ENCODE results near the gene SETD3.

SETD3 gene

DNA sequence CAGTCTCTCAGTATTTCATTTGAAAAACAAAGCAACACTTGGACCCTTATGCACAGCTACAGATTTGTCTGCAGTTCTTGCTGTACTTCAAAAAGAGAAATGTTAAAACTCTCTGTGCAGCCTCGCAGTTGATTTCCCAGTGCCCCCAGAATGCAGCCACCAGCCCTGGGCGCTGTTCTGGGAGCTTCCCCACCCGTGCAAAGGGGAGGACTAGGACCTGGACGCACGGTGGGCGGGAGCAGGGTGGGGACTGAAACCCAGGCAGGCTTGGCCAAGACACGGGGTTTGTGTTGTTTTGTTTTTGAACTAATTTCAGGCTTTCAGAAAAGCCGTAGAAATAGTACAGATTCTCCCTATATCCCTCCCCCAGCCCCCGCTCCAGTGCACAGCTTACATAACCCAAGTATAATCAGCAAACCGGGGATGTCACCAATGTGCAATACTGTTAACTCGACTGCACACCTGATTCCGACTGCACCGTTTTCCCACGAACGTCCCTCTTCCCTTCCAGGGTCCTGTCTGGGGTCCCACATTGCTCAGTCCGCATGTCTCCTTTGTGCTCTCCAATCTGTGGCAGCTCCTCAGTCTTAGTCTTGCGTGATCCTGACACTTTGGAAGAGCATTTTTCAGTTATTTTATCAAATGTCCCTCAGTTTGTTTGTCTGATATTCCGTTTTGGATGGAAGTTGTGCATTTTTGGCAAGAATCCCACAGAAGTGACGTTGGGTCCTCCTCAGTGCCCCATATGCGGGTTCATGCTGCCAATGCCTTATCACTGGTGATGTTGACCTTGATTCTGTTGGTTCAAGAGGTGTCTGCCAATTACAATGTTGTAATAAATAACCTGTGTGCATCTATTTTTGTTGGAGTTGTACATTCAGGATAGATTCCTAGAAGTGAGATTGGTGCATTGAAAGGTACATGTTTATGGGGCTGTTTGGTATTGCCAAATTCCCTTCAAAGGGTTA is 95.9 kb downstream of the SETD3 start:
- DNase-seq: no peak

DNA sequence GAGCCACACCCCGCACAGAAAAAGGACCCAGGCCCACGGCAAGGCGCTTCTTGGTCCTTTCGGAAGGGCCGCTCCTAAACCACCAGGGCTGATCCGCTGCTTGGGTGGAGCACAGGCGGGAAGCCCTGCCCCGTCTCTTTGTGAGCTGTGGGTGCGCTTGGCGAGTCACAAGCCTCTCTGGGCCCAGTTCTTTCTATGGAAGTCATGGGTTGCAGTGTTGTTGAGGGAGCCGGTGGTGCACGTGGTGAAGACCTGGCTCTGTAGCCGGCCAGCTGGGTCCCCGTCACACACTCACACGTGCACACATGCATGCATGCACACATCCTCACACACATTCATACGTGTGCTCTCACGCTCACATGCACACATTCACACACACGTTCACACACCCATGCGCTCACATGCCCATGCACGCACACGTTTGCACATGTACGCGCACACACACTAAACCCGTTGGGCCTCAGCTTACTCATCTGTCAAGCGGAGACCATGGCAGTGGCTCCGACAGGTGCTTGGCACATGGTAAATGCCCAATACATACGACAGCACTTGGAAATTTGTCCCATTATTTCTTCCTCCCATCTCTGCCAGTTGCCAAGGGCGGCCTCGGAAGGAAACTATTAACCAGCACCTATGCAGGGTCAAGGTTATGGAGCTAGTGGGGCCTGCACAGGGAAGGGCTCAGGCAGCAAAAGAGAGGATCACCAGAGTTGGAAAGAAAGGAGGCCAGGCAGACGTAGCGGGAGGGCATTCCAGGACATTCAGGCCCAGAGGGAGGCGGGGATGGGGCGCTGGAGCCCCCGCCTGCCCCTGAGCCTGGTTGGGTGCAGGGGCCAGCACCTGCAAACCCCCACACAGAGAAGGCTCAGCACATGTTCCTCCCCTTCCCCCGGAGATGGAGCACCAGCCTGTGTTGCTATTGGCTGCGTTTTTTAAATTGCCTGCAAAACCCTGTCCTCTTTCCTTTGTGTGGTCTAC is 96.9 kb downstream of the SETD3 start:
- DNase-seq: no peak

DNA sequence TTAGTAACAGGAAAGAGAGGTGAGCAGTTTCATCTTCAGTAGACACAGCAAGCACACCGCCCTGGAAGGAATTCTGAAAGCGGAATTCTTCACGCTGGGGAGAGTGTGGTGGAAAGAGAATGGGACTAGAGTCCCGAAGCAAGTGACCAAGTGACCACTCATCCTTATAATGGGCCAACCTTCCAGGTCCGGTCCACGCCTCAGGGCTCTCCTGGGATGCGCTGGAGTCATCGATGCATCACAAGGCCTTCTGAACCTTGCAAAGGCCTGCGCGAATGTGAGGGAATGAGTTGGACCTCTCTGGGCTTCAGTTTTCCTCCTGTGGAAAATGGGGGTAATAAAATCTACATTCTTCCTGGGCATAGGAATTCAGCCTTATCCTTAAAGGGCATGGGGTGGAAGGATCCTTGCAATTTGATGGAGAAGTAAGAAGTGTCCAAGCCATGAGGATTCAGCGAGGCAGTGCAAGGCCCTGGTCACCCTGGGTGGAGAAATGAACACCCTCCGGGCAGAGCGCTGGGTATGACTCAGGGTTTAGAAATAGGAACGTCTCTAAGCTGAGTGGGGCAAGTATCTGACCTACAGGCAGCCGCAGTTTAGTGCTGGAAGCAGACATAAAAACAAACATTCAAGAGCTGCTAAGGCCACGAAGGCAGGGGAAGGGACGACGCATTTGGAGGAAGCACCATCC is 97.7 kb downstream of the SETD3 start:
- DNase-seq: no peak

DNA sequence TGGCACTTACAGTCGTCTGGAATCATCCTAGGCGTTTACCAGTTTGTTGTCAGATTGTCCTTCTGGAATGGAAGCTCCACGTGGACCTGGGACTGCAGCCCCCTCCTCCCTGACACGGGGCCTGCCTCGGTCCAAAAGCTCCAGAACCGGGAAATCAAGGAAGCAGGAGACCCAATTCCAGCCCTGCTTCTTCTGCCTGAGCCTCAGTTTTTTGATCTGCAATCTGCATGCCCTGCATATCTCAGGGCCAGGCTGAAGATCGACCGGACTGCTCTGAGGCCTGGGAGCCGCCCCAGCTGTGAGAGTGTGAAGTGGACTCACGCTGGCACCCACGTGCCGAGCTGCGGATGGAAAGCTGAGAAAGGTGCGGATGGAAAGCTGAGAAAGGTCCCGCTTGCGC is 98.6 kb downstream of the SETD3 start:
- DNase-seq: no peak

DNA sequence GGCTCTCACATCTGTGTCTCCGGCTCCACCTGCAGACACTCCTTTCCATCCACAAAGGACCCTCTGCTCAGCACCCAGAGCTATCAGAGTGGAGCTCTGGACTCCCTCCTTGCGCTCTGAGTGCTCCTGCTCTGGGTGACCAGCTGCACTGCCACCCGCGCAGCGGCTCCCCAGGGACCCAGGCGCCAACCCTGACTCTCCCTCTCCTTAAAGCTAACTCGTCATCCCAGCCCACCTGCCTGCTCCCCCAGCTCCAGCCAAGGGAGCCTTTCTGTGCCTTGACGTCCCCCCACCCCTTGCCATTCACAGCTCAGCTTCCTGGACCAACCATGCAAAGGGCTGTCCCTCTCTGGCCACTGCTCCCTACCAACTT is 99.0 kb downstream of the SETD3 start:
- DNase-seq: no peak

DNA sequence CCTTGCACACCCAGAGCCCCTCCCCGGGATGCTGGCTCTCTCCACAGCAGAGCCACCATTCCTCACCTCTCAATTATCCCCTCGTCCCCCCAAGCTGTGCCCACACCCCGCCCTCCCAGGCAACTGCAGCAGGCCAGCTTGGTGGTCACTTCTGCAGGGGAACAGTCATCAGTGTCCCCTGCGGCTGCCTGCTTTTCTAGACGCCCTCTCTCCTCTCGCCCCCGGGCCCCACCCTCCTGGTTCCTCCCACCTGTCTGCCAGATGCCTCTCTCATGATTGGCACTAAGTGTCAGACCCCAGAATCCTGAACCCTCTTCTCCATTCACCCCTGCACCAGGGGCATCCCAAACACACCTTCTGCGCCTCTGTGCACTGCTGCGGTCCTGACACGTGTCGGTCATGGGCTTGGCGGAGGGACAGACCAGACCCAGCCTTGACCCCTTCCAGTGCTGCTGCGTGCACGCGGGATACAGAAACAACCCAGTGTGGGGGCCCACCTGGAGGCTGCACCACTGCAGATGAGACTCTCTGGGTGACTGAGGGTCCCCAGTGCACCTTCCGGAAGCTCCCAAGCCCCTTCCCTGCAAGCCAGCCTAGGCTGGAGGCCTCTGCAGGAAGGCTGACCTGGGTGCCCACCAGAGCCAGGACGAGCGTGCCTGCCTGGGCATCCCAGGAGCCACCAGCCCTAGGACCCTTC is 99.5 kb downstream of the SETD3 start:
- no peak for DNase-seq

DNA sequence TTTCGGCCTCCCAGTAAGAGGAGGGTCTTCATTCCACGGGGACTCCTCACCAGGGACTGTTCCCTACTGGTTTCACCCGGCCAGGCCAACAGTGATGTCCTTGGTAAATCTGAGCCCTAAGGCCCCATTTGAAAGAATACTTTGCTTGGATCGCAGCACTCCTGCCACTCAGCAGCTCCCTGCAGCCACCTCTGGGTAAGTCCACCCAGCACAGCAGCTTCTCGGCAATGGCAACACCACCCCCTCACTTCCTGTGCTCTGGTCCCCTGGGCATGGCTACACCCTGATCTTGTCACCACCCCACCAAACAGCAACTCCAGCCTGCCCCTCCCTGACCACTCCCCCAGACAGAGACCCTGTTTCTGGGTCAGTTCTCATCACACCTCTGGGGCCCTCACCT is 100.3 kb downstream of the SETD3 start:
- no peak for DNase-seq

DNA sequence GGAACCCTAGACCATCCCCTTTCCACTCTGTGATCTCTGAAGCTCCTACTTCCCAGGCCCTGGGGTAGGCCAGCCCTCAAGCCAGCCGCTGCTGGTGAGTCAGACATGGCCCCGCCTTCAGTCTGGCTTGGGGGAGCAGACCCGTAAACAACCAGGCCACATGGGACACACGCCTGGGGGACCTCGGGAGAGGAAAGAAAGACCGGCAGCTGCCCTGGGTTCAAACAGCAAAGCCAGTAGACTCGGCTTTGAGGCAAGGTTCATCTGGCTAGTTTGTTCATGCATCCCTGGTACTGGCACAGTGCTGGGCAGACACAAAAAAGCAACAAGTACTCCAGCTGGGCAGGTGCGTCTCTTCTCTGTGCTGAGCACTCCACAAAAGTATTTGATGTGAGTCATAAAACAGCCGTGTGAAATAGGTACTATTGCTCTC is 101.9 kb downstream of the SETD3 start:
- DNase-seq: no peak

DNA sequence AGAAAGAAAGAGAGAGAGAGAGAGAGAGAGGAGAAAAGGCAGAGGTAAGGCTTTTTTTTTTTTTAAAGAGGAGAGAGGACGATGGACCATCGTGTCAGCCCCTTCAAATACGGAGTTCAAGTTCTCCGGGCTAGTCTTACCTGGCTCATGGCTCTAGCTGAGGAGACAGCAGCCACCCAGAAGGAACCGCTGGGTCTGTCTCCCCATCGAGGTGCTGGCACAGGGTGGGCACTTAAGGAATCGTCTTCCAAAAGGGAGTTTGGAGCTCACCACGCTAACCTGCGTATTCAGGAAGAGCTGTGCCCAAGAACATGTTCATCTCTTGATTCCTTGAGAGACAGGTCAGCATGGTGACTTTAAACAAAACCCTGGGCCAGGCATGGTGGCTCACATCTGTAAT is 102.7 kb downstream of the SETD3 start:
- no peak for DNase-seq

DNA sequence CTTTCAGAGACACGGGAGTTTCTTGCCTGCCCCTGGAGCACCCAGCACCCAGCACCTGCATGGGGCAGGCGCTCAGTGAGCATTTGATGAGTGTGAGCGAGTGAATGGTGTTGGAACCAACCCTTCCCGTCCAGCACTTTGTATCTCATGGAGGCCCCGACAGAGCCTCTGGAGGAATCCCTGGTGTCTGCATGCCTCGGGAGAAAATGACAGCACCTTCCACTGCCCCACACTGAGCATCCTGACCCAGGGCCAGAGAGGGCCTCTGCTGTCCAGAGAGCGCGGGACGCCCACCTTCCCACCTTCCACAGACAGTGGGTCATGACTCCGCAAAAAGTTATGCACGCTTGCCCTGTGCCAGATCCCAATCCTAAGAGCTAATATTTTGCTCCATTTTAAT is 105.7 kb downstream of the SETD3 start:
- DNase-seq: no peak

DNA sequence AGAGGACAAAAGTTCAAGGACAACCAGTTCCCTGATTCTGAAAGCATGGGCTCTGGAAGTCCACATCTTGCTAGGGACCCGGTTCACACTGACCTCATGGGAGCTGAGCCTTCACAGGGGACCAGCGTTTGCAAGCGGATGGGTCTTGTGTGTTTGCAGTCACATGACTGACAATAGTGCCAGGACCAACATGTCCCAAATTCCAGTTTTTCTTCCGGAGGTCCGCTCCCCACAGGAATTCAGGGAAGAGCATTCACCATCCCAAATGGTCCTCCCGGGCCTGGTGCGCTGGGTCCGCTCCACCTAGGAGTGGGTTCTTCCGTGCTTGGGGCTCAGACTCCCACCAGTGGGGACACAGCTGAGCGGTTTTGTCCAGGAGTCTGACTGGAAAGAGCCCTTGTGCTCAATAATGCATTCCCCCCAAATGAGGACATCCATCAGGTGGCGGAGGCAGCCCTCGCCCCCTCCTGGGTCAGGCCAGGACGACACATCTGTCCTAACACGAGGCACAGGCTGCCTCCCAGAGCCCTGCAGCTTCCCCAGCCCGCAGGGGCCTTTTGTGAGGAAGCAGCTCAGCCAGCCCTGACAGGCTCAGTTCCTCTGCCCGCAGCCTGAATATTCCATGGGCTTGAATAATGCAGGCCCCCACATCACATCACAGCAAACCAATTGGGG is 116.9 kb downstream of the SETD3 start:
- DNase-seq: no peak

DNA sequence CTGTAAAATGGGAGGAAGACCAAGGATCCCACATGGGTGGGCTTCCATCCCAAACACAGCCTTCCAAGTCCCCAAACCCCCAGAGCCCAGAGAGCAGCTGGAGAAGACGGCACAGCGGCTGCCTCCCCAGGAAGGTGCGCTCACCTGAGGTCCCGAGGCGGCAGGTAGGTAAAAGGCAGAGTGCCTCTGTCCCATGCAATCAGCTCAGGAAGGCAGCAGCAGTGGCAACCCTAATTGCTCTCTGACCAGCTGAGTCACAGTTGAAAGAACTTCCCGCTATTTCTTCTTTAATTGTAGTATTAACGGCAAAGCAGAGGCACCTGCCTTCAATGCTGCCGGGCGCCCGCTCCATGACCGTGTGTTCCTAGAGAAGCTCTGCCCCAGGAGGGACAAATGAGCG is 117.6 kb downstream of the SETD3 start:
- DNase-seq: no peak

DNA sequence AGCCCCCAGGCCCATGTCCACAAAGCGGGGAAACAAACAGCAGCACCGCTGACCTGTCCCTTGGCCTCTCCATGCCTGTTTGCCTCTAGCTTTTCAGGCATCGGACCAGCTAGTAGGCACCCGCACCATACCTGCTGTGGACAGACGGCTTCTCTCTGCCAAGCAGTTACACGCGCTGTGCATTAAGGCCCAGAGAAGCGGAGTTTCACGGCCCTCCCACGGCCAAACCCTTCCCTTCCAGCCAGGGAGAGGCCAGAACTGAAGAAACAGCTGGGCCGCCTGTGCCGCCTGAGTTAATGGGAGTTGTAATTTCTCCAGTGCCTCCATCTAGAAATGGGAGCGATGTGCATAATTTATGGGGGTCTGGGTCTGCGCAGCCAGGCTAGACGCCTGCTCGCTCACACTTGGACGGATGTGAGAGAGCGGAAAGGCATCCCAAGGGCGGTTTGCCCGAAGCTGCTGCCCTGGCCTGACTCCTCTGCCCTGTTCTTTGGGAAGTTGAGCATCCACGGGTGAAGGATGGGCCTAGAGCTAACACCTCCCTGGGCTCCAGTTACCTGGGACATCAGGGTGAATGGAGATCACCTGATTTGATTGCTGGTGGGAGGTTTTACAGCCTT is 119.0 kb downstream of the SETD3 start:
- DNase-seq: no peak

DNA sequence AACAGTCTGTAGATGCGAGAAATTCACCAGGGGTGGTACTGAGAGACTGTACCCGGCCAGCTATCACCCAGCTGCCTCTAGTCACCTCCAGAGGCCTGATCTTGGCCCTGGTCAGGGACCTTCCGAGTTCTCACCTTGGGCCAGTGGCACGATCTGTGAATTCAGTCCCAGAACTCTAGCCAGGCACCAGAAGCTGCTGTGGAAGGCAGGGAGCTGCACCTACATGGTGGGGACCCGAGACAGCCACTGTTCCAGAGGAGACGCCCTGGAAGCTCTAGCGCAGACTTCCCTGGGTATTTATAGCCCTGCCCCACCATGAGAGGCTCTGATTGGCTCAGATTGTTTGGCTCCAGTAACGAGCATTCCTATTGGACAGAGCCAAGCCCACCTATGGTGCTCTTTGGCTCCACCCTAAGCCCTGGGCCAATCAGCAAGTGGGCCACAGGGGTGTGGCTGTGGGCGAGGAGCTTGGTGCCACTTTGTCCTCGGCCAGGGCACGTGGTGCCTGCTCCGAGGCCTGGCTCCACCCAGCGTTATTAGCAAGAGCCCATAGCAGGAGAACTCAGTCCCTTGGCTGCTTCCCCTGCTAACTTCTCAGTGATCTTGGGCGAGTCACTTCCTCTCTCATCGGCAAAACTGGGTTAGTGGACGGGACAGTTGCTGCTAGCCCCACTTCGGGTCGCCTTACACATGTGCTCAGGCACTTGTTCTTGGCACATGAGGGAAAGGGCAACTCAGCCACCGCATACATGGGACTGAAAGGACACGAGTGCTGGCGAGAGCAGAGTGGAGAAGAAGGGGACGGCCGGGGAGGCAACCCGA is 119.7 kb downstream of the SETD3 start:
- DNase-seq: no peak

DNA sequence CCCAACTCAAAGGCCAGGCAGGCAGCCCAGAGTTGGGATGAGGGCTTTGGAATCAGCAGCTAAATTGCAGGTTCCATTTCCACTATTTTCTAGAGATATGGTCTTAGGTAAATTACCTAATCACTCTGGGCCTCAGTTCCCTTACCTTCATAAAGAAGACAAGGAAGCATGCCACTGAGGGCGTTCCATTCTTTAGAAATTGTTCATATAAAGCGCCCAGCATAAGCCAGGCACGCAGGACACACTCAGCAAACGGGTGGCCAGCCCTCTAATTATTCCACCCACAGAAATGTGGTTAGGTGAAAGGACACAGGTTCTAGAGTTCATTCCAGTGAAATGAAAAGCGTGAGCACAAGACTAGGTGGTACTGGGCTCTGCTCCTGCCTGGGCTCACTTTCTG is 120.8 kb downstream of the SETD3 start:
- DNase-seq: no peak

DNA sequence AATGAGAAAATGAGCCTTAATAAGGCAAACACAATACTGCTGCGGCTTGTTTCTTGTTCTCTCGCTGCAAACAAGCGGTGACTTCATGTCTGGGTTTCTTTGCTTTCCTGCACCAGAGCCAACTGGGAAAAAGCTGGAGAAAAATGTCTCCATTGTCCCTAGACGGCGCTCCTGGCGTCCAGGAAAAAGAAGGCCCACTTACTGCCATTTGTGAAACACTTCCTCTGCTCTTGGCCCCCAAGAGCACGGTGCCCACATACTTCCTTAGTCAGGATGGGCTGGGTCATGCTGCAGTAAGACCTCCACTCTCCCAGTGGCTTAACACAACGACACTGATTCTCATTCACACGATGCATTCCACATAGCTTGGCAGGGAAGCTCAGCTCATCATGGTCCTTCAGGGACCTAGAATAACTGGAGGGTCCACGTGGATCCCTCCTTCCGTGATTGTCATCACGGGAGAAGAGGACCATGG is 122.7 kb downstream of the SETD3 start:
- no peak for DNase-seq

DNA sequence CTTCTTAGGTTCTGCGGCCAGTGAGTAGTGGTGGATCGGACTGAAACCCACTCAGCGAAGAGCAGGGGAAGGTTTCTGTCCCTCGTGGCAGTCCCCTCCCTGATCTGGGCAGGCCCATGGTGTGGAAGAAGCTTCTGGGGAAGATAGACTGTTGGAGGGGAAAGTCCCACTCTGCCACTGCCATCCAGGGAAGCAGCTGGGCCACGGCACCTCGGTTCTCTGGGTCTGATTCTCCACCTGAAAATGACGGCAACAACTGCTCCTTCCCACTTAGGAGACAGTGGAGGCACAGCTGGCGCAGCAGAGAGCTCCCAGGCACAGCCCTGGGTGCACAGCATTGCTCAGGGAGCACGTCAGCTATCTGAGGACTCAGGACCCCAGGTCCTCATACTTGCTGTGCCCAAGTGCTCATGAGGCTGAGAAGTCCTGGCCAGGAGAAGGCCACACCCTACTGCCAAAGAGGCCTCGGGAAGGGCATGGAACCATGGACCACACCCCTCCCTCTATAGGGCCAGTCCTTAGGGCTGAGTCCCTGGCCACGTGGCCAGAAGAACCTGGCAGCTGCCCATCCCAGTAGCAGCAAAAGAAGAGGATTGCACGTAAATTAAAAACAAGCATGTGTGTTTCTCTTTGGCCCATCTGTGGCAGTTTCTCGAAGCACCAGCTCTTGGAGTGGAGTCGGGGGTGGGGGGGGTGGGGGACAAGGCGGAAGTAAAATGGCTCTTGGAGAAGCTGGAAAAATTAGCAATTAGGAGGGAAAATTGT is 123.3 kb downstream of the SETD3 start:
- no peak for DNase-seq

DNA sequence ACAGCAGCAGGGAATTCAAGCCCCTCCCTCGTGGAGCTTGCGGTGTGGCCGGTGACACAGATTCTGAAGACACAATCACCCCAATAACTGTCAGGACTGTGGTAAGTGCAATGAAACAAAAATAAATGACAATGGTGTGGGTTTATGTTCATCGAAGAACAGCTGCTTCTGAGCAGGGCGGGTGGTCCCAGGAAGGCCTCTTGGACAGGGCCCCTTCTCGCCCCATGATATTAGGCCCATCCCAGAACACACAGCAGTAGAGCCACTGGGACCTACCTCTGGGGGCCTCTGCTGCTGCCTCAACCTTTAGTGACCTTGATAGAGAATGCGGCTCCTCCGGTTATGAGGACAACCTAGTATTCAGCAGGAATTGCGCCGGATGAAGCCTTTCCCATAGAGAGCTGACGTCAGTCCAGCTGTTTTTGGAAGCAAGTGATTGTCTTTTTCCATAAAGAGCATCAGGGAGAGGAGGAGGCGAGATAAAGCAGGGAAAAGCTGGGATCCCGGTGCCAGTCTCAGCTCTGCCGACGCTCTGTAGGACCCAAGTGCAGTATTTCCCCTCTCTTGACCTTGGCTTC is 124.5 kb downstream of the SETD3 start:
- no peak for DNase-seq
